Measurements from ENCODE around the gene ZCCHC7.
"Not testable (repeated sequence)": the region's sequence is repeated elsewhere in the genome, so short reads cannot be mapped to it uniquely, and the experiment has no call there.

DNA sequence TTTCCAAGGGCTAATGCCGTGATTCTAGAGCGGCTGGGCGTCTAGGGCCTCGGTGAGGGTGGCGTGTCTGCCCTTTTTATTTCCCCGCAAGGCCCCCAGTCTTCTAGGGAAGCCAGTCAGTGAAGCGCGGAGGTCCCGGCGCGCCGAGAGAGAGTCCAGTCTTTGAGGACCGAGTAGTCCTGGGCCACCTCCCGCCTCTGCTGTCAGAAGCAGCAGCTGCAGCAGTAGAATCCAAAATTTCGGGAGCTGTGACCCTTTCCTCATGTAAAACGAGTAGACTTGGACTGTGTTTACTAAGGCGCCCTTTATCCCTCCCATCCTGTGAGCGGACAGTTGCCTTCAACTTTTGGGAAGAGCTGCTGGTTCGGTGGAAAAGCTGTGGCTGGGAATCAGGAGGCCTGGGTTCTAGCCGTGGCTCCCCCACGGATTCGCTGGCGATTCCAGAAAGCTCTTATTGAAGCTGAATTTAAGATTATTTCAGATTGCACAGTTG, 515 bp downstream of the ZCCHC7 start:
- TF ChIP-seq, protein P1, sequence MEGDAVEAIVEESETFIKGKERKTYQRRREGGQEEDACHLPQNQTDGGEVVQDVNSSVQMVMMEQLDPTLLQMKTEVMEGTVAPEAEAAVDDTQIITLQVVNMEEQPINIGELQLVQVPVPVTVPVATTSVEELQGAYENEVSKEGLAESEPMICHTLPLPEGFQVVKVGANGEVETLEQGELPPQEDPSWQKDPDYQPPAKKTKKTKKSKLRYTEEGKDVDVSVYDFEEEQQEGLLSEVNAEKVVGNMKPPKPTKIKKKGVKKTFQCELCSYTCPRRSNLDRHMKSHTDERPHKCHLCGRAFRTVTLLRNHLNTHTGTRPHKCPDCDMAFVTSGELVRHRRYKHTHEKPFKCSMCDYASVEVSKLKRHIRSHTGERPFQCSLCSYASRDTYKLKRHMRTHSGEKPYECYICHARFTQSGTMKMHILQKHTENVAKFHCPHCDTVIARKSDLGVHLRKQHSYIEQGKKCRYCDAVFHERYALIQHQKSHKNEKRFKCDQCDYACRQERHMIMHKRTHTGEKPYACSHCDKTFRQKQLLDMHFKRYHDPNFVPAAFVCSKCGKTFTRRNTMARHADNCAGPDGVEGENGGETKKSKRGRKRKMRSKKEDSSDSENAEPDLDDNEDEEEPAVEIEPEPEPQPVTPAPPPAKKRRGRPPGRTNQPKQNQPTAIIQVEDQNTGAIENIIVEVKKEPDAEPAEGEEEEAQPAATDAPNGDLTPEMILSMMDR (IDR thresholded peaks at IDR 0.05; ENCODE audit: insufficient read depth, low read depth, low read length): not testable (repeated sequence)
- TF ChIP-seq EZH2 (IDR thresholded peaks at IDR 0.05; ENCODE audit: insufficient read depth, low read length): not testable (repeated sequence)

Data from astrocyte (in vitro differentiated cells and primary cell).